ENCODE data around the gene DRD5.

DRD5 gene

DNA sequence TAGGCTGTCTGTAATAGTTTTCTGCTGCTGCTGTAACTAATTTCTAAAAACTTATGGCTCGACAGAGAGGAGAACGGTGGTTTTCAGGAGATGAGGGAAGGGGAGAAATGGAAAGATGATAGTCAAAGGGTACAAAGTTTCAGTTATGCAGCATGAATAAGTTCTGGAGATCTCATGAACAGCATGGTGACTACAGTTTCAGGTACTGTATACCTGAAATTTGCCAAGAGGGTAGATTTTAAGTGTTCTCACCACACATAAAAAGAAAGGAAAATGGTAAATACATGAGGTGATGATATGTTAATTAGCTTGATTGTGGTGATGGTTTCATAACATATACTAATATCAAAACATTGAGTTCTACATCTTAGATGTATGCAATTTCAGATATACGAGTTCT is 34.9 kb downstream of the DRD5 start:
- no peak for DNase-seq (ENCODE audit: low spot score)

DNA sequence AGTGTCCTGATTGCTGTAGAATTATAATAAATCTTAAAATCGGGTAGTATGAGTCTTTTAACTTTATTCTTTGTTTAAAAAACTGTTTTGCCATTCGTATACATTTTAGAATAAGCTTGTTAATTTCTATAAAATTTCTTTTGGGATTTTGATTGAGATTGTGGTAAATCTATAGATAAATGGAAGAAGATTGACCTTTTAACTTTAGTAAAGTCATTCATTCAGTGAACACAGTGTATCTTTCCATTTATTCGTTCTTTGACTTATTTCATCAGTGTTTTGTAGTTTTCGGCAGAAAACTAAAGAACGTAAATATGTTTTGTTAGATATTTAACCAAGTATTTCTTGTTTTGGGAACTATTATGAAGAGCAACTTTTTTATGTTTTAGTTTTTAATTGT is 38.9 kb downstream of the DRD5 start:
- no peak for DNase-seq (ENCODE audit: low spot score)

DNA sequence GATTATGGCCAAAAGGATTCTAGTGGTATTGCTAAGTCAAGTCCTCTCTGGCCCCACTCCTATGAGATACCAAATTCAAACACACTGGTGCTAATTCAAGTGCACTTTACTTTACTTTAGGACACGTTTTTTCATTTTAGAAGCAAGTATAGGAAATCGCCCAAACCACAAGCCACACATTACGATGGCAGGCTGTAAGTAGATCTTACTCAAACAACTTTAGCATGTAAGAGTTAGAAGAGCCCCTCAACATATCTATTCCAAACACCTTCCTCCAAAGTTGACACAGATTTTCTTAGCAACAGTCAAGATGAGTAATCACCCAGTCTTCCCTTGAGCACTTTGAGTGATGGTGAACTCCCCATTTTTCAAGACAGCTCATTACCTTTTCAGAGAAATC is 43.6 kb downstream of the DRD5 start:
- DNase-seq (ENCODE audit: low spot score) = no peak

DNA sequence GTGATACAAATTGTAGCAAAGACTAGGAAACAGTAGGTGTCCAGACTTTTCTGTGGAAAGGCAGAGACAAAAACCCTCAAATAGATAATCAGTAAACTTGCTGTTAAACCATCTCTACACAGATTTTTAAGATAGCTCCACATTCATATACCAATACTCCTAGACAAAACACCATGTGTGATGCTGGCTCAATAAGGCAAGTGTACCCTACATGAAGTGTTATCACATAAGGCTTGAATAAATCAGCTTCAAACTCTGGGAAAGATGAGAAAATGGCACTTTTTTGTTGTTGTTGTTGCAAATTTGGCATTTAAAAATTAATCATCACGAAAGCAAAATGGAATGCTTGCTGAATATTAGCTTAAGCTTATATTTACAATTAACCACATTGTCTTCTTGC is 45.1 kb downstream of the DRD5 start:
- no peak for DNase-seq (ENCODE audit: low spot score)

DNA sequence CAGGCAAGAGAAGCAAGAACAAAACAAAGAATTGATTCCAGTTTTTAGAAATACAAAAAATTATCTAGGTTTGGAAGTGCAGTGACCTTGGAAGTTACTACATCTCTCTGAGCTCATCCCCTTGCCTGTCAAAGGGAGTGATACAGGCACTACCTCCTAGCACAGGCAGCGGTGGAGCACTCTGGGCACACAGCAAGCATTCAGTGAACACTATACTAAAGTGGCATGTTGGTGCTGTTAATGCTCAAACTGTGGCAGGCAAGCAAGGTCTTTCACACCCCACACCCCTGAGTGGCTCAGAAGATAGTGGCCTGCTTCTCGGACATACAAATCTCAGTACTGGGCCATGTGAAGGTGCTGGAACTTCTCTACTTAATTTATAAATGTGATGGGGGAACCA is 51.2 kb downstream of the DRD5 start:
- no peak for DNase-seq (ENCODE audit: low spot score)

DNA sequence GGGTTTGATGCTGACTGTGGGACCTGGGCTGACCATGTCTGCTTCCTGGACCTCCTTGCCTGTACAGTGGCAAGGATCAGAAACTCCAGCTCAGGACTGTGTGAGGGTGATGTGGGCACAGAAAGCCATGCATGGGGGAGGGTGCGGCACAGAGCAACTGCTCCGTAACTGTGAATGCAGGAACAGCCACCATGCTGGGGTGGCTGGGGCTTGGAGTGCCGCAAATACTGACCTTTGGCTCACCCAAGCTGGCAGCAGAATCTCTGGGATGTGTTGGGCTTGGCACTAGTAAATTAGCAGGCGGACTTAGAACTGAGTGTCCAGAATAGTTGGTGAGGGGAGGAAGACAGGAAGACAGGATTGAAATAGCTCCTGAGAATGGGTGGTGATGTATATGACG is 52.0 kb downstream of the DRD5 start:
- no peak for DNase-seq (ENCODE audit: low spot score)
